Stimulated activated CD4-positive, alpha-beta T cell treated with anti-CD3 and anti-CD28 coated beads, Interleukin-1b, Interleukin-23, amount 100 ng/mL, for 24 hours (primary cell): ENCODE data around the gene BAIAP2L1.
"Not testable (repeated sequence)": the region's sequence is repeated elsewhere in the genome, so short reads cannot be mapped to it uniquely, and the experiment has no call there.

Experiments used
- DNase-seq, 4 experiments: peaks; one replicate each; pipeline ENCODE4 v3.0.0-alpha.2; 2020; ENCODE audit warnings: low read depth in 4 of 4, low spot score in 1 of 4

The BAIAP2L1 gene

DNA sequence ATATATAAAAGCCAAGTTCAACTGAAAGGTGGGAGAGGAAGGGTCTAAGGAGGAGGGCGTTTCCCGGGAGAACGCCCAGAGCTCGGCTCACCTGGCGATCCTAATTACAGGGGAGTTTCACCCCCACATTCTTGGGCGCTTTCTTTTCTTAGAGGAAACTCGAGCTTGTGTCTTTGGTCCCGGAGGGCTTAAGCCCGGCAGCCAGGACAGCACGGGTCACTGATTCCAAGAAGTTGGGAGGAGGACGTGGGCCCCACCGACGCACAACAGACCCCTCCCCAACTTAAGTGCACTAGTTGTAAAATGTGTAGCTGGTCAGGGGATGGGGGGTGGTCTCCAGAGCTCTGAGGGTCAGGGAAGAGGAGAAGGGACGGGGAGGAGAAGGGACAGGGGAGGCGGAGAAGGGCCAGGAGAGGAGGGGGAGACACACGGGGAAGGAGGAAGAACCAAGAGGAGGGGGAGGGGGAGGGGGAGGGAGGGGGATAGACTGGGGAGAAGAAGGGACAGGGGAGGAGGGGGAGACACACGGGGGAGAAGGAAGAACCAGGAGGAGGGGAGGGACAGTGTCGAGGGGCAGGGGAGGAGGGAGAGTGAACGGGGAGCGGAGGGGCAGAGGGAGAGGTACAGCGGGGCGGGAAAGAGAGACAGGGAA lies 874 bp downstream of the BAIAP2L1 start:
- DNase-seq: no peak

DNA sequence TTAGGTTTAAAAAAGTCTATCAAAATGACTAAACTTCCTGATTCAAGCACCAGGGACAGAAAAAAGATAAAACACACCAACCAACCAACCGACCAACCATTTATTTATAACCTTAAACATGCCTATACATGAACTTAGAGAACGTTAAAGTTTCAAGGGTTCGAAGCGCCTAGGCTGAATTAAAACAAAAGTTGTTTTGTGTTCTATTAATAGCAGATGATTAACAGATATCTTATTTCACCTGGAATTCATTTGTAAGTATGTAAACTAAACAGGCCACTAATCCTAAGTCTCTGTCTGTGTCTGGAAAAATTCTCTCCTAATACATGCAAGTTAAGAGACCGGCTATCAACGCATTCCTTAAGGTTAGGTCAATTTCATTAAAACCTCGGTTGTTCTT lies 1.4 kb downstream of the BAIAP2L1 start:
- DNase-seq: no peak

DNA sequence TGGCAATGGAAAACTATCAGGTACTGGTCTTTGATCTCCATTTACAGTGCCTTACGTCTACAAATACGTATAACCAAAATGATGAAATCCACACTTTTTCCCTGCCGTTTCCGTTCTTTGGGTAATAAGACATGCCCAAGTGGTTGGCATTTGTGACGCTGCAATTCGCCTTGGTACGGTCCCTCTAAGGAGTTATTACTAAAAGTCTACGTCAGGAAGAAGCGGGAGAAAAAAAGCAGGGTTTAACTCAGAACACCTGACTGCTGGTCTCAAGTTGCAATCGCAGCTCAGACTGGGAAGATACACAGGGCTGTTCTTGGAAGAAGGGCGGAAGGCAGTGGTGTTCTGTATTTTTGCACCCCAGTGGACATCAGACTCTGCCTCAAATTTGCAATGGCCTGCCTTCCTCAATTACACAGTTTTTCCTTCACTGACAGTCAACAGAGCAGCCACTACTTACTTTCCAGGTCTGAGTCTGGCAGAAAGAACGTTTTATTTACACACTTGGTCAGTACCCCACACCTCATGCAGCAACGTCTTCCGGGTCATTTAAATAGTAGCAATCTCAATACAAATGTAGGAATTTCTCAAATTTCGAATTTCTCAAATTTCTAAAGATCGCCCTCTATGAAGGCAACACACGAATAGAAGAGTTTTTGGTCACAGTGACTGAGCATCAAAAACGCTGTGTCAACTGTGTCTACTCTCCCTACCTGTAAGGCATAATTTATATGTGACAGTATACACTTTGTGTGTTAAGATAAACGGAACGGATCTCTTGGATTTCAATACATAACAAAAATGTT lies 2.1 kb downstream of the BAIAP2L1 start:
- no peak for DNase-seq

DNA sequence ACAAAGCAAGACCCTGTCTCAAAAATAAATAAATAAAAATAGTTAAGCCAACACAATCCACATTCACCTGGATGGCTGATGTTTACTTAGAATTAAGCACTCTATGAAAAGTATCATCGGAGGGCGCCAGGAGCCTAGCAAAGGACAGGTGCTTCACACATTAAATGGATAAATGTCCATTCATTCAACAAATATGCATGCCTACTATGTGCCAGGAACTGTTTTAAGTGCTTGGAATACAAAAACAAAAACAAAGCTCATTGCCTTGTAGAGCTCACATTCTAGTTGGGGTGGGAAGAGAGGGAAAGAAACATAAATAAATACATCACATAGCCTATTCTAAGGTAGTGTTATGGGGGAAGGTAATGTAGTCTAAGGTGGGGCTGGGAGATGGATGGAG lies 4.1 kb downstream of the BAIAP2L1 start:
- no peak for DNase-seq

DNA sequence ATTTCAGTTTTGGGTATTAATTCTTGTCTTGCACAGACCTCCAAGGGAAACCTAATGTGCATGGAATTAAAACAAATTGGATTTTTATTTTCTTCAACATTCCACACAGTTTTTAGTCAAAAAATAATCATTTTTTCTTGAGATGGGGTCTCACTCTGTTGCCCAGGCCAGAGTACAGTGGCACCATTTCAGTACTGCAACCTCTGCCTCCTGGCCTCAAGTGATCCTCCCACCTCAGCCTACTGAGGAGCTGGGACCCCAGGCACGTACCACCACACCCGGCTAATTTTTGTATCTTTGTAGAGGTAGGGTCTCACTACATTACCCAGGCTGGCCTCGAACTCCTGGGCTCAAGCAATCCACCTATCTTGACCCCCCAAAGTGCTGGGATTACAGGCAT lies 4.9 kb downstream of the BAIAP2L1 start:
- DNase-seq: no peak

DNA sequence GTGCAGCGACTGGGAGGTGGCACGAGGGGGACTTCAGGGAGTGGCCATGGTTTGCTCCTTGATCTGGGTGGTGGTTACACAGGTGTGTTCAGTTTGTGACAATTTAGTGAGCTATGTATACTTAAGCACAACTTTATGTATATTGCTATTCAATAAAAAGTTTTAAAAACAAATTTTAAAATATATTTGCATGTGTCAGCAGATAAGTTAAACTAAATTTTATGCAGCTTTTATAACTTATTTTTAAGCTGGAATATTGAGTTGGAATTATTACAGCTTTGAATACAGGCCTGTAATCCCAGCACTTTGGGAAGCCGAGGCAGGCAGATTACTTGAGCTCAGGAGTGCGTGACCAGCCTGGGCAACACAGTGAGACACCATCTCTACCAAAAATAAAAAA lies 5.4 kb downstream of the BAIAP2L1 start:
- no peak for DNase-seq

DNA sequence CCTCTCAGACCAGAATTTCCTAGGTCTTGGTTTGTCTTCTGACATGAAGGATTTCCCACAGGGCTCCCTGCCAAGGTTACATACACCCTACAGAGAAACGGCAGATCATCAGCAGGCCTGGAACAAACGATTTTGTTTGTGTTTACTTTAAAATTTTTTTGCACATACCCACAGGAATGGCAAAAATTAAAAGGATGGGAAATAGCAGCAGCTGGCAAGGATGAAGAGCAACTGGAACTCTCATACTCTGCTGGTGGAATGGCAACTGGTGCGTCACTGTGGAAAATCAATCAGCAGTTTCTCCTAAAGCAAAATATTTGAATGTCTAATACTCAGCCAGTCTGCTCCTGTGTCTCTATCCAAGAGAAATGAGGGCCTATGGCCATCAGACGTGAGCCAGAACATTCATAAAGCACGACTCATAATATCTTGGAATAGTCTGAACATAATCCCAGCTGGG lies 6.5 kb downstream of the BAIAP2L1 start:
- DNase-seq: no peak

DNA sequence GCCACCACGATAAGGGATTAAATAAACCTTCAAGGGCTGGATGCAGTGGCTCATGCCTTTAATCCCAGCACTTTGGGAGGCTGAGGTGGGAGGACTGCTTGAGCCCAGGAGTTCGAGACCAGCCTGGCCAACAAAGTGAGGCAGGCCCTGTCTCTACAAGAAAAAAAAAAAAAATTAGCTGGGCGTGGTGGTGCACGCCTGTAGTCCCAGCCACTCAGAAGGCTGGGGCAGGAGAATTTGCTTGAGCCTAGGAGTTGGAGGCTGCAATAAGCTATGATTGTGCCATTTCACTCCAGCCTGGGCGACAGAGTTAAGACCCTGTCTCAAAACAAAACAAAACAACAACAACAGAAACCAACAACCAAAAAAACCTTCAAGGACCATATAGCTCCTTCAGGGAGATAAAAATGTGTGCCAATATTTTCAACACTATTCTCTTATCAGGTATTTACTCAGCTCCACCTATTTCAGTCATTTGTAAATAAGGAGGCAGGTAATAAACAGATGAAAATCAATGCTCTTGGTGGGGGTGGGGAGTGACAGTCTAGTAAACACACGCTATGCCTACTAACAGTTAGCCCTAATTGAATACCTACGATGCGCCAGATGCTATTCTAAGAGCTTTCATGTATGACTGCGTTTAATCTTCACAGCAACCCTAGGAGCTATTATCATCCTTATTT lies 13.2 kb downstream of the BAIAP2L1 start:
- no peak for DNase-seq

DNA sequence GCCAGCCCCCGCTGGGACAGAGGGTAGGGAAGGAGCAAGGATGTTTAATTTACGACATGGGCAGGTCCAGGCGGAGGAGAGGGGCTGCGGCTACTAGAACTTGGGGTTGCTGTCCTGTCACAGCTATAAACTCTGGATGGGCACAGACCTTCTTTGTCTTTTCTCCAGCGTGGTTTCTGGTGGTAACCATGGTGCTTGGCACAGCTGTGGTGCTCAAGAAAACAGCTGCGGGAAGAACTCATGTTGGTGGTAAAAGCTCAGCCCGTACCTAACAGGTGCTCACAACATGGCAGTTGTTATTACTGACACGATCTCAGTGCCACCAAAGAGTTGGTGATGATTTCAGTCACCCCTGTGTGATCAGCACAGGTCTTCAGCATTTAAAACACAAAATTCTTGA lies 13.8 kb downstream of the BAIAP2L1 start:
- DNase-seq: no peak

DNA sequence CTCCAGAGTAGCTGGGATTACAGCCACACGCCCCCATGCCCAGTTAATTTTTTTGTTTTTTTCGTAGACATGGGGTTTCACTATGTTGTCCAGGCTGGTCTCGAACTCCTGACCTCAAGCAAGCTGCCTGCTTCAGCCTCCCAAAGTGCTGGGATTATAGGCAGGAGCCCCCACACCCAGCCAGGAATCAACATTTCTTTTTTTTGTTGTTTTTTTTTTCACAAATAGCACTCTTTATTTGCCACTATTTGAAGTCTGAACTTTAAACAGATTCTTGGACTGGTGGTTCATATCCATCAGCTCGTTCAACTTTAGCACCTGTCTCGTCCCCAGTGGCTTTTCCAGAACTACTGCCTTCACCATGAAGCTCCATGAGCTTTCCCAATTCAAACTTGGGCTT lies 15.4 kb downstream of the BAIAP2L1 start:
- DNase-seq: not testable (repeated sequence)

DNA sequence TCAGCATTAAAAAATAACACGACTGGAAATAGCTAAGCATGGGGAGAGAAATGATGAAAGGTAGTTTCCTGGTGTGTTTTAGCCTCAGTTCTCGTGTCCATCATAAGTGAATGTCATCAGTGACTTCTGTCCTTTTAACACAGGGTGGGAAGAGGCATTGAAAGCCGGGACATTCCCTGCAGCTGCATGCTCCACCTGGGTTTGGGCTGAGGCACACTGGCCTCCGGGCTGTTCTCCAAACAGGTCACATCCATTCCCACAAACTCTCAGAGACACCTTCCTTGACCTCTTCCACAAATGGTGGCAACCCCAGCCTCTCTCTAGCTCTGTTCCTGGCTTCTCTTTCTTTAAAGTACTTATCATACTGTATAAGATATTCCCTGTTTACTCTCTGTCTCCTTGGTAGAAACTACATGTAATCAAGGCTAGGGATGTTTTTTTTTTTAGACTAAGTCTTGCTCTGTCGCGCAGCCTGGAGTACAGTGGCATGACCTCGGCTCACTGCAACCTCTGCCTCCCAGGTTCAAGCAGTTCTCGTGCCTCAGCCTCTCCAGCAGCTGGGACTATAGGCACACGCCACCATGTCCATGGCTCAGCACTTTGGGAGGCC lies 22.6 kb downstream of the BAIAP2L1 start:
- no peak for DNase-seq

DNA sequence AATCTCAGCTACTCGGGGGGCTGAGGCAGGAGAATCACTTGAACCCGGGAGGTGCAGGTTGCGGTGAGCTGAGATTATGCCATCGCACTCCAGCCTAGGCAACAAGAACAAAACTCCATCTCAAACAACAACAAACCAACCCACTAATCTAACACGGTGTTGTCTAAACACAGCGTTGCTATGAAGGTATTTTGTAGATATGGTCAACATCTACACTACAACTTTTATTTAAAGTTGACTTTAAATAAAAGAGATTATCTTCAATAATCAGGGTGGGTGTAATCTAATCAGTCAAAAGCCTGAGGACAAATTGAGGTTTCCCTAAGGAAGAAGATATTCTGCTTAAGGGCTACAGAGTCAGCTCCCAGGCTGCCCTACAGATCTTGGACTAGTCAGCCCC lies 24.2 kb downstream of the BAIAP2L1 start:
- DNase-seq: no peak

DNA sequence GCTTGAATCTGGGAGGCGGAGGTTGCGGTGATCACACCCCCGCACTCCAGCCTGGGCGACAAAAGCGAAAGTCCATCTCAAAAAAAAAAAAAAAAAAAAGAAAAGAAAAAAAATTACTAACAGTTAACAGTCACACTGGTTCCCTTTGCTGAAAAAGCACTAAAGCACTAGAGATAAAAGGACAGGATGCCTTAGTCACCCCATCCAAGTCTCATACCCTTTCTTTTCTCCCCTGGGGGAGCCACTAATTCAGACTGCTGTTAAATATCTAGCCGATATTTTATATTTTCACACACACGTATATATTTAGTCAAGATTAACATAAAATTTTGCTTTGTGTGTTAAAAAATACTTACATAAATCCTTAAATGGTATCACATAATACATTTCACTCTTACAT lies 25.2 kb downstream of the BAIAP2L1 start:
- no peak for DNase-seq

DNA sequence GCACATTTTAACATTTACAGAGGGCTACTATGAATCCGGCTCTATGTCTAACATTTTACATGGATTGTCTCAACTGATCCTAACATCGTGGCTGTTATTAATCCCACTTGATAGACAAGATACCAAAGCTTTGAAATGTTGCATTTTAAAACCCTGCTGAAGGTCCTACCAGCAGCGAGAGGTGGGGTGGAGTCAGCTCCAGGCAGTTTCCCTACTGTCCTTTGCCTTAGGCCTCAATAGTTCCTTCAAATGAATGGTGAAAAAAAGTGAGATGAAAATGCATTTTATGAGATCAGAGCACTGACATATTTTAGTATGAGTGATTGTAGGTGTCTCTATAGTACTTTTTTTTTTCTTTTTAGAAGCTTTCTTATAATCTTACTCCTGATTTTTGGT lies 26.6 kb downstream of the BAIAP2L1 start:
- no peak for DNase-seq

DNA sequence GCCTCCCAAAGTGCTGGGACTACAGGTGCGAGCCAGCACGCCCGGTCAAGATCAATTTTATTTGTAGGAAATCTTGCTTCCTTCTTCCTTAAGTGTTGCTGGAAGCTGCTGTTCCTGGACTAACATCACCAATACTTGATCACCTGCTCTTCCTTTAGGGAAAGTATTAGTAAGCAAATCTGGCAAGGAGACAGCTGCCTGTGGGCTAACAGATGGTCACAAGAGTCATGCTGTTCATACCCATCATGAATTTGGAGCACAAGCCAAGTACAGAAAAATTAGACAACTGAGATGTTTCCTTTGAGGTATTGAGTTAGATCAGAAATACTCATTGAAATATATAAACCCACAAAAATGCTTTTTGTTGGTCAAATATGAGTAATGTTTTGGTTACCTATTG lies 27.9 kb downstream of the BAIAP2L1 start:
- no peak for DNase-seq

DNA sequence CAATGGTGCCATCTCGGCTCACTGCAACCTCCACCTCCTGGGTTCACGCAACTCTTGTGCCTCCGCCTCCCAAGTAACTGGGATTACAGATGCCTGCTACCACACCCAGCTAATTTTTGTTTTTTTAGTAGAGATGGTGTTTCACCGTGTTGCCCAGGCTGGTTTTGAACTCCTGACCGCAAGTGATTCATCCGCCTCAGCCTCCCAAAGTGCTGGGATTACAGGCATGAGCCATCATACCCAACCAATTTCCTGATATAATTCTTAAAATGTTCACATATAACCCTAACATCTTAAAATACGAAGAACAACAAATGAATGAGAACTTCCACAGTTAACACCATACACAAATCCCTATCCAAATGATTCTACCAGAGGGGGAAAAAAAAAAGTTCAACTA lies 31.2 kb downstream of the BAIAP2L1 start:
- no peak for DNase-seq

DNA sequence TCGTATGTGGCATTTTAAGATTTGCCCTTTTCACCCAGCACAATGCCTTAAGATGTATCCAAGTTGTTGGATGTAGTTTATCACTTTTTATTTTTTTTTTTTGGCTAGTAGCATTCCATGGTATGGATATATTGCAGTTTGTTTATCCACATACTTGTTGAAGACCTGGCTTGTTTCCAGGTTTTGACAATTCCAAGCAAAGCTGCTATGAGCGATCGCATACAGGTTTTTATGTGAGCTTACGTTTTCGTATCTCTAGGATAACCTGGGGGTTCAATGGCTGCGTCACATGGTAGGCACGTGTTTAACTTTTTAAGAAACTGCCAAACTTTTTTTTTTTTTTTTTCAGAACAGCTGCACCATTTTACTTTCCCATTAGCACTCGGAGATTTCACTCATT lies 32.2 kb downstream of the BAIAP2L1 start:
- no peak for DNase-seq

DNA sequence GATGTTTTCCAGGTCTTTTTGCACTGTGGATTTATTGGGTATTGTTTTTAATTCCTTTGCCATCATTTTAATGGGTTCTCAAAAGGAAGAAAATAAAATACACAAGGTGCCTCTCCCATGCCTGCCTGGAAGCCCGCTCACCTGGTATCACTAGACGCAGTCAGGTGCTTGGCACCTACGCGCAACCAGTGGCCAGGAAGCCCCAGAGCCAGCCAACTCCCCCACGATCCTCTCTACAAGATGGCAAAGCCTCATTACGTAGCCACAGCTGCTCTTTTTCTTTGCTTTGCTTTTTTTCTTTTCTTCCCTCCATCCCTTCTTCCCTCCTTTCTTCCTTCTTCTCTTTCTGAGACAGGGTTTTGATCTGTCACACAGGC lies 34.3 kb downstream of the BAIAP2L1 start:
- DNase-seq: no peak

DNA sequence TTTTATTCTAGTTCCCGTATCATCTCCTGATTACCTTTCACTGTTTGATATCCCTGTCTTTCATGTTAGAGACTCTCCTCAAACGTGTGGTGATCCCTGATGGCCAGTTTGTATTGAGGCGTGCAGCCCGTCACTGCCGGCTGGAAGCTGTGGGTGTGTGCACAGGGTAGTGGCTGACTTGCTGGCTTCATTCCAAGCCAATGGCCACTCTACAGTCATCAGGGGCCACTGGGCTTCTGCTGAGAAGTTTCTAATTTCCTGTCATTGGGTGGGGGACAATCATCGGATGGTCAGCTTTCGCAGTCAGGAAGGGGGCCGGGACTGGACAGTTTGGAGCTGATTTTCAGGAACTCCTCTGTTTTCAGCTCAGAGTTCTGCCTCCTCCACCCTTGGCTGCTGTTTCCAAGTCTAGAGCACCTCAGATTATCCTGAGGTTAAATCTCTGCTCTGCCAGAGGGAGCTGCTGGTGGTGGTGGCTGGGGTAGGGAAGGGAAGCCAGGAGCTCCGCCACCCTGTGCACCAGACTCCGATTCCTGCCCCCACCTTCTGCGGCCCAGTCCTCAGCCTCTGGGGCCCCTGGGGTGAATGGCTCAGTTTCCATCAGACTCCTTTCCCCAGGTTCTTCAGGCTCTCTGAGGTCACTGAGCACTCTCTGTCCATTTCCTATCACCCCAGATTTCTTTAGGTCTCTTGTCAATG lies 34.9 kb downstream of the BAIAP2L1 start:
- no peak for DNase-seq

DNA sequence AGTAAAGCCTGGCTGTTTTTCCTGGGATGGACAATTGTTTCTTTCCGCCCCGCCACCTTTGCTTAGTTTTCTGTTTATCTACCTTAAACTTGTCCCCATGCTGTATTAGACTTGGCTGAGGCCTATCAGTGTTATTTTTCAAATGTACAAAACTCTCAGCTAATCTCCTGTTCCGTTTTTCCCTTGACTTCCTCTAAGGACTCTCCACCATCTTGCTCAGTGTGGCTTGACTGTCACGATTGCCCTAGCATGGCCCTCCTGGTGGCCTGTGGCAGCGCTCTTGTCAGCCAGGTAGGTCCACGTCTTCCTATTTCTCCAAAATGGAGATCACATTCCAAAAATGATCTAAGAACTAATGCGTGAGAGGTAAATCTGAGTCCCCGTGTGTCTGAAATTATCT lies 36.7 kb downstream of the BAIAP2L1 start:
- no peak for DNase-seq

DNA sequence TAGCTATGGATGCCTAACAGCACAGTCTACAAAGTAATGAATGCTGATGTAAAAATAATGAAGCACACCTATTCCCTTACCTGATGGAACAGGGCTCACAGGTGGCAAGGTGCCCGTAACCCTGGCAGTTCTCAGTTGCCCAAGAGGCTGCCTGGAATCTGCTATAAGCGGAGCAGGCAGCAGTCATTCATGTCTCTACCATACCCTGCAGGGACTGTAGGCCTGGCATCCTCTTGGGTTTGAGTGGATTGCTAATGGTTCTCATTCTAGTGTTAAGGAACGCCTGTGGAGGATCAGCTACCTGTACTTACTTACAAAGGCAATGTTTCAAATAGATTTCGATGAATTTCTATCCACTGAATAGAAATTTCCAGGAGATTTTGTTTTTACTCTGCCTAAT lies 38.4 kb downstream of the BAIAP2L1 start:
- DNase-seq: no peak
